Mucosa of stomach (tissue), 1 donor: Measurements from ENCODE around the gene RPS19BP1.

Experiments
- H3K27me3 ChIP-seq: one replicate; pipeline ENCODE4 v1.7.0; 2013; ENCODE audit warnings: mild to moderate bottlenecking, low read length; ENCODE audit not compliant: control insufficient read depth, insufficient read depth
- H3K36me3 ChIP-seq: one replicate; pipeline ENCODE4 v1.7.0; 2013; ENCODE audit warnings: low read length; ENCODE audit not compliant: control insufficient read depth, insufficient read depth
- H3K4me1 ChIP-seq: one replicate; pipeline ENCODE4 v1.7.0; 2013; ENCODE audit warnings: mild to moderate bottlenecking, low read length; ENCODE audit not compliant: control insufficient read depth, insufficient read depth
- H3K4me3 ChIP-seq: one replicate; pipeline ENCODE4 v1.7.0; 2013; ENCODE audit warnings: low read length
- H3K9ac ChIP-seq: one replicate; pipeline ENCODE4 v1.7.0; 2013; ENCODE audit warnings: mild to moderate bottlenecking, low read length, moderate library complexity
- H3K9me3 ChIP-seq: one replicate; pipeline ENCODE4 v1.7.0; 2013; ENCODE audit warnings: mild to moderate bottlenecking, low read length, moderate library complexity; ENCODE audit not compliant: control insufficient read depth
- donor health status: Pancreatic carcinoma.

The RPS19BP1 gene

DNA sequence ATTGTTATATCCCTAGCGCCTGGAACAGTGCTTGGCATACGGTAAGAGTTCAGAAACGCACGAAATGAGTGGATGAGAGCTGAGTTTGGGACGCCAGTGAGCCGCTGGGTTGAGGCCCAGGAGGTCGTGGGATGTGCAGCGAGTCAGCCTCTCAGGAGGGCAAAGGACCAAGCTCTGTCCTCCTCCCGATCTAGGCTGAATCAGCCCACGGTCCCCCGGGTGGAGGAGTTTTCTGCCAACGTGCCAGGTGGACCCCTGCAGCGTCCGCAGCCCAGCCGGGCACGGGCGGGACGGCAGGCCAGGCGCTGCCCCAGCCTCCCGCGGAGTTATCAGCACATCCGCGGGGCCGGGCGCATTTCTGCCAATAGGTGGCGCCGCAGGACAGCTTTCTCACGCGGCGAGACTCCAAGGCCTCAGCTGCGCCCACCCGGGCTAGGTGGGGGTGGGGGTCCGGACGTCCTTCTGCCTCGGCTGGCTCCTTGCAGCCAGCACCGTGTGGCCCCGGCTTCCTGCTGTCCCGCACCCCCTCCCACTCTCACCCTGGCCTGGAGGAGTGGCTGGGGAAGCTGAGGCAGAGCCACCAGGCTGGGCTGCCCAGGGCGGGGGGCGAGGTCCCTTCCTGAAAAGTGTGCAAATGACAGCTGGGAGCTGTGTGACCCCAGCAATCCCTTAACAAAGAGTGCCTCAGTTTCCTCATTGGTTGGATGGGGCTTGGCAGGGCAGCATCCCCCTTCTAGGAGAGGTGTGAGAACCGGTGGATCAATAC lies 2.2 kb upstream of the RPS19BP1 start:
- Histone ChIP-seq H3K9me3 (no peaks in the 10 kb centered on the region), H3K4me3 (no peak overlapping the region), H3K4me1 (peaks cover 32% of the 10 kb centered on the region), H3K27me3 (no peaks in the 10 kb centered on the region), H3K9ac (no peak overlapping the region), H3K36me3 (peaks cover 7% of the 10 kb centered on the region)

DNA sequence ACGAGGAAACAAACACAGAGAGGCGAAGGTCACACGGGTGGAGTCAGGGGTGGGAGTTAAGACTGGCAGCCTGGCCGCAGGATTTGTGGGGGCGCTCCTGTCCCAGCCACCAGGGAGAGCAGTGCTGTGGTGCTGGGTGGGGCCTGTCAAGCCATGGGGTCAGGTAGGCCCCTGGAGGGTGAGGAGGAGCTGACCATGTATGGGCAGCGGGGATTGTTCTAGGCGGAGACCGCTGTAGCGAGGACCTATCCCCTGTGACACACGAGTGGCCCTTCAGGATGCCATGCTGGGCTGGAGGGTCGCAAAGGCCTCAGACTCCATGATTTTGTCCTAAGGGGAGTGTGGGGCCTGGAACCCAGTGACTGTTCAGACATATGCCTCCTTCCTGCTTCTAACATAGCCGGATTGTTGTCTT lies 1.6 kb upstream of the RPS19BP1 start:
- Histone ChIP-seq H3K9me3 (no peaks in the 10 kb centered on the region), H3K27me3 (no peaks in the 10 kb centered on the region), H3K4me3 (no peak overlapping the region), H3K9ac (no peak overlapping the region), H3K4me1 (peaks cover 39% of the 10 kb centered on the region), H3K36me3 (peaks cover 12% of the 10 kb centered on the region)

DNA sequence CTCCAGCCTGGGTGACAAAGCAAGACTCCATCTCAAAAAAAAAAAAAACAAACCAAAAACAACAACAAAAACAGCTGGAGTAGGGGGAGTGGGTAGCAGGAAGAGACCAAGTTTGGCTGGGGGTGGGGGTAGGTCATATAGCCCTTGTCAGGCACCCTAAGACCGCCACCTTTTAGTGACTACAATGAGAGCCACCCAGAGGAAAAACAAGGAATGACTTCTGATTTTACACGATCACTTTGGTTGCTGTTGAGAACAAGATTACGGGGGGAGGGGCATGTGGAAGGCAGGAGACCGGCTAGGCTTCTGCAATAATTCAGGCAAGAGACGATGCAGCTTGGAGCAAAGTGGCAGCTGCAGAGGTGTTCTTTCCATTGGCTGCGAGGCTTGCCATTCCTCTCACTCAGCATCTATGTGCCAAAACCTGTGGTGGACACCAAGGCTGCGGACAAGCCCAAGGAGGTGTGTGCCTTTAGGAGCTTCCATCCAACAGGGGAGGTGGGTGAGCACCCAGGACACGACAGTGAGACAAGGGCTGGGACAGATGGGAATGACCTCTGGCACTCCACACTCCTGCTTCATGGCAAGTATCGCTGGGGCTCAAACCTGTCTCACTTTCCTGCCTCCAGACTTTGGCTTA lies 1.7 kb downstream of the RPS19BP1 start:
- no peaks in the 10 kb centered on the region for H3K9me3 ChIP-seq
- H3K4me1 ChIP-seq, result peaks cover 63% of the 10 kb centered on the region
- no peaks in the 10 kb centered on the region for H3K27me3 ChIP-seq
- no peak overlapping the region for H3K9ac ChIP-seq
- H3K36me3 ChIP-seq, result peaks cover 16% of the 10 kb centered on the region
- H3K4me3 ChIP-seq, result no peak overlapping the region

DNA sequence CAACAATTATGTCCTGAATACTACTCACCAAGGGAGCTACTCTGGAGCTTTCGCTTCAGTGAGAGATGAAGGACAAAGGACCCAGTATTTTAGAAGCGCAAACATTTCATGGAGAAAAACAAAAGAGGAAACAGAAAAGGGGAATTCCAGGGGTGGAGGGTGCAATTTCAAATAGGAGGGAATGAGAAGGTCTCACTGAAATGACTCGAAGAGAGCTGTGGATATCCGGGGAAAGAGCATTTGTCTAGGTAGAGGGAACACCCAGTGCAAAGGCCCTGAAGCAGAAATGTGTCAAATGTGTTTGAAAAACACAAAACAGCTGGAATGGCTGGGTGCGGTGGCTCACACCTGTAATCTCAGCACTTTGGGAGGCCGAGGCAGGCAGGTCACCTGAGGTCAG lies 2.4 kb downstream of the RPS19BP1 start:
- peak overlapping the region; percentile 27 for H3K4me3 ChIP-seq
- no peaks in the 10 kb centered on the region for H3K27me3 ChIP-seq
- no peak overlapping the region for H3K9ac ChIP-seq
- no peaks in the 10 kb centered on the region for H3K9me3 ChIP-seq
- peaks cover 16% of the 10 kb centered on the region for H3K36me3 ChIP-seq
- H3K4me1 ChIP-seq, result peaks cover 63% of the 10 kb centered on the region

DNA sequence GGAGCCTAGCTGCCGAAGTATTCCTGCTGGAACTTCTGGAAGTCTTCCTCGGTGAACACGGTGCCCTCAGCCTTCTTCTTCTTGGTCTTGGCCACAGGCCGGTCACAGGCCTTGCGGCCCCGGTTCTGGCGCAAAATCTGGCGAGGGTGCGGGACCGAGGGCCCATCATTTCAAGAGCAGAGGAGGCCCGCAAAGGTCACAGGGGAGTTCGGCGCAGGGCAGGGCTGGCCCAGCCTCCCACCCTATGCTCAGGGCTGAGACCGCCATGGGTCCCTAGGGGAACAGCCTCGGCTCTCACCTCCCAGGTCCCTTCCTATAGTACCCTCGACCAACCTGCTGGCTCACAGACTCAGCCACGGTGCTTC lies 3.1 kb downstream of the RPS19BP1 start:
- Histone ChIP-seq H3K36me3 (peaks cover 16% of the 10 kb centered on the region), H3K4me3 (peak overlapping the region; percentile 27), H3K9ac (peak overlapping the region; percentile 22), H3K9me3 (no peaks in the 10 kb centered on the region), H3K4me1 (peaks cover 57% of the 10 kb centered on the region), H3K27me3 (no peaks in the 10 kb centered on the region)

DNA sequence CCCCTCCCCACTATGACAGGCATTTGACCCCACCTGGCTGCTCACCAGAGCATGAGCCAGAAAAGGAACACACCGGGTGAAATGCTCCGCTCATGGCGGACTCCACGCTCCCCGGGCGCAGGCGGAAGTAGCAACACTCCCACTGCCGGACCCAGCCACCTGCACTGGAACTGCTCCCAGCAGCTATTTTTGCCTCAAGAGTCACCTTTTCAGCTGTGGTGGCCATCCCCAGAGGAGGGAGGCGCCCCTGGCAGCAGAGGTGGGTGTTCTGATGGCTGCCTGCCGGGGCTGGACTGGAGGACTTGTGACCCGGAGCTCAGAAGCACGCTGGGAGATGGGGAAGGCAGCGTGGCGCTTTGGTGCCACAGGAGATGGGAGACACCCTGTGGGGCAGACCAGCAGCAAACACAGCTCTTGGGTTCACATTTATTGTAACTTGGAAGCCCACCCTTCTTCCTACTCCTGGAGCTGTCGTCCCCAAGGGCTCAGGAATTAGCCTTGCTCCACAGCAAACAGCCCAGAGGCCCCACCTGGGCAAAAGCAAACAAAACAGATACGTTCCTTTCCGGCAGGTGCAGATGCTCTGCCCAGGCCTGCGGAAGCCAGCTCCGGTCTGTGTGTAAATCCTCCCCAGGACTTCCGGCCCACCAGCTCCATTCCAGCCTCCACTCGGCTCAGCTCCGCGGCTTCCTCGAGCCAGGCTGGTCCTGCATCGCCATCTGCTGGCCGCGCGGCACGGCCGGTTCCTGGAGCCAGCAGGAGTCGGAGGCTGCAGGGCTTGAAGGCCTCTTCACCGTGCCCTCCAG lies 3.7 kb downstream of the RPS19BP1 start:
- H3K36me3 ChIP-seq, result peaks cover 21% of the 10 kb centered on the region
- peaks cover 57% of the 10 kb centered on the region for H3K4me1 ChIP-seq
- no peaks in the 10 kb centered on the region for H3K9me3 ChIP-seq
- H3K9ac ChIP-seq, result peak overlapping the region; percentile 22
- H3K27me3 ChIP-seq, result no peaks in the 10 kb centered on the region
- peak overlapping the region; percentile 27 for H3K4me3 ChIP-seq

DNA sequence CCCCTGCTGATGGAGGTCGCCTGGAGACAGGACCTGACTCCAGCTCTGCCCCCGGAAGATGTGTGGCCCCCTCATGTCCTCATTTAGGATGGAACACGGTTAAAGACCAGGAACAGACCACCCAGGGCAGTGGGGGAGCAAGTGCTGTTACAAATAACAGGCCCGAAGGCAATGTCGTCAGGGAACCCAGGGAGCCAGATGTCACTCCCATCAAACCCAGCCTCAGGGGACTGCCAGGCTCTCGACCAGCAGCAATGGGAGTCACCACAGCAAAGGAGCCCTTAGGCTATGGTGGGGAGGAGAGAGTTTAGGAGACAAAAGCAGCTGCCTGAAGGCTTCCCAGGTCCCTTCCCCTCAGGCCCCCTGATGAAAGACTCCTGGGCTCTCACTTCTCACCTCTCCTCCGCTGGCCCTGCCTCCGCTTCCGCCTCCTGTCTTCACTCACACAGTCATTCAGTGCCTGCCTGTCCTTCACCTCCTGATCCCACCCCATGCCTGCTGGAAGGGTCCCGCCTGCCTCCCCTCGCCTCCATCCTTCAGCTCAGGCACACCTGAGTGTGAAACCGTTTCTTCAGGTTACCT lies 4.4 kb downstream of the RPS19BP1 start:
- Histone ChIP-seq H3K9me3 (no peaks in the 10 kb centered on the region), H3K9ac (peak overlapping the region; percentile 22), H3K36me3 (peaks cover 21% of the 10 kb centered on the region), H3K27me3 (no peaks in the 10 kb centered on the region), H3K4me1 (peaks cover 57% of the 10 kb centered on the region), H3K4me3 (no peak overlapping the region)

DNA sequence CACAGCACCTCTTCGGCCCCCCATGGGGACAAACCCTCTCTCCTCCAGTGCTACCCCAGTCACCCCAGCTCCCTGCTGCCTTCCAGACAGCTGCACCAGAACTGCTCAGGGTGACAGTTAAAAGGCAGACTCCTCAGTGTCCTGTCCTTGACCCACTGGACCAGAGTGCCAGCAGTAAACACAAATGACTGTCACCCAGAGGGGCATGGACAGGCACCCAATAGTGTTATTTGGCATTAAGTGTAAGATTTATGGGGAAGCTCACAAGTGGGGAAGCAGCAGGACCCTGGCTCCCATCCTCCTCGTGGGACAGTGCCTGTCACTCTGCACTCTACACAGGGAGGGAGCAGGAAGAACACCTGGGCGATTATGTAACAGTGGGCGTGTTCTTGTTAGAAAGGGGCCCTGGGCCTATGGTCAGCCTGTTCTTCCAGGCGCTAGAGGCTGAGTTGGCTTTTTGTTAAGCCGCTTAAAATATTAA lies 5.0 kb downstream of the RPS19BP1 start:
- Histone ChIP-seq H3K36me3 (peaks cover 21% of the 10 kb centered on the region), H3K9me3 (no peaks in the 10 kb centered on the region), H3K4me1 (peaks cover 57% of the 10 kb centered on the region), H3K27me3 (no peaks in the 10 kb centered on the region), H3K4me3 (no peak overlapping the region), H3K9ac (no peak overlapping the region)

DNA sequence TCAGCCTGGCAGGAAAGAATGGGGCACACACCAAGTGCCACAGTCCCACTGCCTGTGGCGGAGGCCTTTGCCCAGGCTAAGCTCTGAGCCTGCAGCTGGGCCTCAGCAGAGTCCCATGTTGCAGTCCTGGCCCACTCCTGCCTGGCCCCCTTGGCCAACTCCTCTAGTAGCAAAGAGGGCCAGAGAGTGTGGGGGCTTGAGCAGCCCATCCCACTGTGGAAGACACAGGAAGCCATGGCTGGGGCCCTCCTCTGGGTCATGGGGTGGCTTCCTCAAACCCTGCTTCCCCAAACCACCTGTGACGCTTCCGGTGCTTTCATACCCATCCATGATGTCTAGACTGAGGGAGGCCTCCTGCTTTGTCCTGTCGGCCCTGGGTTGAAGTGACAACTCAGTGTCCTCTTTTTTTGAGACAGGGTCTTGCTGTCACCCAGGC lies 5.8 kb downstream of the RPS19BP1 start:
- no peaks in the 10 kb centered on the region for H3K9me3 ChIP-seq
- no peaks in the 10 kb centered on the region for H3K27me3 ChIP-seq
- peaks cover 25% of the 10 kb centered on the region for H3K36me3 ChIP-seq
- no peak overlapping the region for H3K4me3 ChIP-seq
- no peak overlapping the region for H3K9ac ChIP-seq
- H3K4me1 ChIP-seq, result peaks cover 60% of the 10 kb centered on the region

DNA sequence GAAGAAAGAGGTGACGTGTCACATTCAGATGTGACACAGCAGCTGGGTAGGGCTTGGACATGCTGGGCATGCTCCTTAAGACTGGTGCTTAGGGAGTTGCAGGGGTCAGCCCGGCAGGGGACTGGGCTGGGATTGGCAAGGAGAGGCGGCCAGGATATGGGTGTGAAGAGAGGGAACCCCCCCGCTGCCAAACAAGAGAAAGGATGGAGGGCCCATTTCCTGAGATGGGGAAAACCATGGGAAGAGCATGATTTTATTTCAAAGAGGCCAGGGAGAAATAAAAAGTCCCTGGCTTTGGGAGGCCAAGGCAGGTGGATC lies 6.9 kb downstream of the RPS19BP1 start:
- Histone ChIP-seq H3K9ac (no peak overlapping the region), H3K36me3 (peaks cover 32% of the 10 kb centered on the region), H3K4me1 (peaks cover 49% of the 10 kb centered on the region)

DNA sequence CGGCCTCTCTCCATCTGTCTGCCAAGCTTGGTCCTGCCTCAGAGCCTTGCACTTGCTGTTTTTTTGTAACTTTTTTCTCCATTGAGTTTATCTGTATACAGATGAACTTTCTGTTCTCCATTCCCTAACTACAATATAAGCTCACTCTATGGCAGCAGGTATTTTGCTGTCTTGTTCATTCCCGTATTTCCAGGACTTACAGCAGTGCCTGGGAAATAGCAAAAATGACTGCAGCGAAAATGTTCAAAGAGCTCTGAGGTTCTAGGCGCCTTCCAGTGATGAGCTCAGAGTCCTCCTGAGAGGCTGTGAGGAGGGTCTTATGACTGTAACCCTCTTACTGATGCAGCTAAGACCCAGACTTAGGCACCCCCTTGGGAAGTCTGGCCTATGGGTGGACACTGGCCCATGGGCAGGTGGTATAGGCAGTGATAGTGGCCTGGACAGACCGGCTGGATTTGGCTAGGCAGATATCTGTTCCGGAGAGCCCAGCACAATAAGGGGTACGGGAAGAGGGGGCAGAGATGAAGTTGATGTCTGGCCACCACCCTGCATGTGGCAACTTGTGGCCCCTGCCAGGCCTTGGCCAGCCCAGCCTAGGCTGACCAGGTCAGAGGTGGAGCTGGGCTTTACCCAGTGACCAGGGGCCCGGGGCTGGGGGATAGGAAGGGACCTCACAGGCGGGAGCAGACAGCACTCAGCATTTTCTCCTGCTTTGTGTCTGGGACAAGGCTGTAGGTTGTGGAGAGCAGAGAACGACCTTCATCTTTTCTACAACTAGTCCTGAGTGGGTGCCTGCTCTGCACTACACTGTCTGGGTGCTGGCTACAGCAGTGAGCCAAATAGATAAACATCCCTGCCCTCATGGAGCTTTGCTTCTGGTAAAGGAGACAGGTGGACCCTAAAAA lies 7.5 kb downstream of the RPS19BP1 start:
- H3K27me3 ChIP-seq, result no peaks in the 10 kb centered on the region
- H3K4me3 ChIP-seq, result no peak overlapping the region
- no peak overlapping the region for H3K9ac ChIP-seq
- H3K36me3 ChIP-seq, result peaks cover 27% of the 10 kb centered on the region
- peaks cover 43% of the 10 kb centered on the region for H3K4me1 ChIP-seq
- no peaks in the 10 kb centered on the region for H3K9me3 ChIP-seq

More for the DNA sequence above, 6.9 kb downstream of the RPS19BP1 start:
- Histone ChIP-seq H3K4me3 (no peak overlapping the region), H3K9me3 (no peaks in the 10 kb centered on the region), H3K27me3 (no peaks in the 10 kb centered on the region)
